ENCODE measurements around the gene CYP4X1. TPM values are rescaled to one million over a fixed set of nuclear protein-coding genes. Genes with fewer than 3 reads are reported as not detected.
"Not testable (repeated sequence)": the region's sequence is repeated elsewhere in the genome, so short reads cannot be mapped to it uniquely, and the experiment has no call there.

Gene CYP4X1
- total RNA-seq, 1 donor from 2014 or later = 24.3 TPM

GRCh38 chr1:47059376-47059775, 35.9 kb downstream of the CYP4X1 start:
- intact Hi-C loops (cut with DNase I) = no loop called here
- ATAC-seq = no peak
- no peak for DNase-seq (ENCODE audit: low spot score)

- DNase-seq (ENCODE audit: low spot score) = no peak
- no peak for ATAC-seq
- intact Hi-C loops (cut with DNase I) = no loop called here
Measured at GRCh38 chr1:47067097-47067594, 43.7 kb downstream of the CYP4X1 start, which contains the start of gene CYP4Z1. Gene CYP4Z1 (plus strand): TSS chr1:47067231. CDS start chr1:47067491, 260 bp downstream.

- ATAC-seq; DNase-seq (ENCODE audit: low spot score); intact Hi-C loops (cut with DNase I): not testable (repeated sequence)
Measured at GRCh38 chr1:47069080-47069479, 45.6 kb downstream of the CYP4X1 start.

GRCh38 chr1:47069509-47069908, 46.0 kb downstream of the CYP4X1 start:
- intact Hi-C loops (cut with DNase I); ATAC-seq; DNase-seq (ENCODE audit: low spot score): not testable (repeated sequence)

- DNase-seq (ENCODE audit: low spot score) = peak; percentile 61
- intact Hi-C loops (cut with DNase I); ATAC-seq: not testable (repeated sequence)
Measured at GRCh38 chr1:47089356-47089755, 65.9 kb downstream of the CYP4X1 start.

- intact Hi-C loops (cut with DNase I); DNase-seq (ENCODE audit: low spot score); ATAC-seq: not testable (repeated sequence)
Measured at GRCh38 chr1:47091476-47091875, 68.0 kb downstream of the CYP4X1 start.

Other genes with a start within 250 kb of the CYP4X1 start
- 20.9 TPM for gene CYP4B1, start 224.6 kb upstream of the CYP4X1 start, total RNA-seq
- 0.36 TPM for gene CYP4A11, start 82.2 kb upstream of the CYP4X1 start, total RNA-seq
- 3.5 TPM for gene CYP4Z1, start 43.6 kb downstream of the CYP4X1 start, total RNA-seq
- 0.58 TPM for gene CYP4A22, start 113.8 kb downstream of the CYP4X1 start, total RNA-seq
- 2.4 TPM for gene PDZK1IP1, start 166.4 kb downstream of the CYP4X1 start, total RNA-seq
- 13.6 TPM for gene TAL1, start 208.6 kb downstream of the CYP4X1 start, total RNA-seq

Measured in sciatic nerve (tissue), 2 donors.